HG03558 (cell line): Measurements from ENCODE around the gene FHIT.

ENCODE experiments used
- ATAC-seq: cut with Tn5 transposase; IDR thresholded peaks from one replicate; pipeline ENCODE4 v1.9.1; 2021; ENCODE audit warnings: moderate number of reproducible peaks; ENCODE audit not compliant: unreplicated experiment; ENCODE audit errors: extremely low read depth

The FHIT gene

GRCh38 chr3:60475096-60475495, 776.2 kb downstream of the FHIT start:
- no peak for ATAC-seq

- no peak for ATAC-seq
These were observed 781.8 kb downstream of the FHIT start for GRCh38 chr3:60469481-60469880.

GRCh38 chr3:60463685-60464084, 787.6 kb downstream of the FHIT start:
- no peak for ATAC-seq

- ATAC-seq = no peak
These were observed 790.0 kb downstream of the FHIT start for GRCh38 chr3:60461267-60461666.

- ATAC-seq = no peak
These were observed 795.1 kb downstream of the FHIT start for GRCh38 chr3:60456180-60456579.

- no peak for ATAC-seq
These were observed 797.9 kb downstream of the FHIT start for GRCh38 chr3:60453326-60453725.

GRCh38 chr3:60448696-60449095, 802.6 kb downstream of the FHIT start:
- no peak for ATAC-seq

- ATAC-seq = no peak
These were observed 805.8 kb downstream of the FHIT start for GRCh38 chr3:60445446-60445845.

- no peak for ATAC-seq
These were observed 806.3 kb downstream of the FHIT start for GRCh38 chr3:60444898-60445437.

- no peak for ATAC-seq
These were observed 810.4 kb downstream of the FHIT start for GRCh38 chr3:60440869-60441268.

- ATAC-seq = no peak
These were observed 815.2 kb downstream of the FHIT start for GRCh38 chr3:60435941-60436650.

- ATAC-seq = no peak
These were observed 816.3 kb downstream of the FHIT start for GRCh38 chr3:60434950-60435349.

GRCh38 chr3:60434323-60434722, 816.9 kb downstream of the FHIT start:
- ATAC-seq = no peak

- ATAC-seq = no peak
These were observed 819.7 kb downstream of the FHIT start for GRCh38 chr3:60431599-60431958.

GRCh38 chr3:60430205-60430604, 821.0 kb downstream of the FHIT start:
- ATAC-seq = no peak

- ATAC-seq = no peak
These were observed 824.1 kb downstream of the FHIT start for GRCh38 chr3:60427109-60427508.

GRCh38 chr3:60424942-60425341, 826.3 kb downstream of the FHIT start:
- no peak for ATAC-seq

GRCh38 chr3:60424034-60424433, 827.2 kb downstream of the FHIT start:
- no peak for ATAC-seq

GRCh38 chr3:60423556-60423955, 827.7 kb downstream of the FHIT start:
- ATAC-seq = no peak

- no peak for ATAC-seq
These were observed 829.4 kb downstream of the FHIT start for GRCh38 chr3:60421749-60422446.

- no peak for ATAC-seq
These were observed 833.7 kb downstream of the FHIT start for GRCh38 chr3:60417576-60417975.

GRCh38 chr3:60414011-60414410, 837.2 kb downstream of the FHIT start:
- ATAC-seq = no peak
